Osteocyte (in vitro differentiated cells): Measurements from ENCODE around the gene CLCF1. TPM values are rescaled to one million over a fixed set of nuclear protein-coding genes. Genes with fewer than 3 reads are reported as not detected.

ENCODE experiments used
- DNase-seq: peaks from one replicate; pipeline ENCODE4 v3.0.0; 2021; ENCODE audit warnings: mixed read lengths; ENCODE audit not compliant: unreplicated experiment; ENCODE audit errors: extremely low spot score
- H3K27ac Mint-ChIP-seq: one replicate; pipeline ENCODE4 v1.8.0; 2021; ENCODE audit warnings: mild to moderate bottlenecking, mixed read lengths; ENCODE audit not compliant: unreplicated experiment
- H3K27me3 Mint-ChIP-seq: one replicate; pipeline ENCODE4 v1.8.0; 2021; ENCODE audit warnings: mixed read lengths; ENCODE audit not compliant: unreplicated experiment
- H3K36me3 Mint-ChIP-seq: one replicate; pipeline ENCODE4 v1.8.0; 2021; ENCODE audit warnings: mixed read lengths; ENCODE audit not compliant: unreplicated experiment
- H3K4me1 Mint-ChIP-seq: one replicate; pipeline ENCODE4 v1.8.0; 2021; ENCODE audit warnings: mixed read lengths; ENCODE audit not compliant: unreplicated experiment
- H3K4me3 Mint-ChIP-seq: one replicate; pipeline ENCODE4 v1.8.0; 2021; ENCODE audit warnings: mild to moderate bottlenecking, moderate library complexity, mixed read lengths; ENCODE audit not compliant: unreplicated experiment
- H3K9me3 Mint-ChIP-seq: one replicate; pipeline ENCODE4 v1.8.0; 2021; ENCODE audit warnings: mixed read lengths; ENCODE audit not compliant: unreplicated experiment
- CTCF ChIP-seq: fragments of 200-600 bp; sonication (generic); IDR thresholded peaks from 2 replicates; pipeline ENCODE4 v1.5.0; 2021; ENCODE audit warnings: antibody characterized with exemption, mild to moderate bottlenecking, moderate library complexity
- total RNA-seq: library from RNA; stranded (reverse); gene quantifications from 2 replicates; pipeline ENCODE4 v1.2.1, GENCODE V29; 2021

Gene CLCF1
- total RNA-seq, 1 donor from 2014 or later, result 7.8 TPM

GRCh38 chr11:67369801-67370284, 3.6 kb downstream of the CLCF1 start:
- no peaks in the 10 kb centered on the region for H3K9me3 Mint-ChIP-seq
- peaks cover 6% of the 10 kb centered on the region for H3K36me3 Mint-ChIP-seq
- DNase-seq, result no peak
- H3K4me3 Mint-ChIP-seq, result no peak overlapping the region
- H3K4me1 Mint-ChIP-seq, result peaks cover 61% of the 10 kb centered on the region
- H3K27ac Mint-ChIP-seq, result peak overlapping the region; percentile 75
- no peaks in the 10 kb centered on the region for H3K27me3 Mint-ChIP-seq
- no peak for TF ChIP-seq CTCF

- Mint-ChIP-seq H3K27me3 (no peaks in the 10 kb centered on the region), H3K4me3 (no peak overlapping the region), H3K4me1 (peaks cover 55% of the 10 kb centered on the region), H3K36me3 (peaks cover 11% of the 10 kb centered on the region), H3K27ac (peak overlapping the region; percentile 75), H3K9me3 (no peaks in the 10 kb centered on the region)
- DNase-seq, result no peak
- TF ChIP-seq CTCF, result no peak
Measured at GRCh38 chr11:67369275-67369674, 4.1 kb downstream of the CLCF1 start.

- H3K27me3 Mint-ChIP-seq, result no peaks in the 10 kb centered on the region
- H3K9me3 Mint-ChIP-seq, result no peaks in the 10 kb centered on the region
- peaks cover 11% of the 10 kb centered on the region for H3K36me3 Mint-ChIP-seq
- TF ChIP-seq CTCF, result no peak
- no peak overlapping the region for H3K4me3 Mint-ChIP-seq
- H3K27ac Mint-ChIP-seq, result no peak overlapping the region
- H3K4me1 Mint-ChIP-seq, result peaks cover 51% of the 10 kb centered on the region
- DNase-seq, result no peak
Measured at GRCh38 chr11:67368621-67369020, 4.8 kb downstream of the CLCF1 start.

- Mint-ChIP-seq H3K4me1 (peaks cover 51% of the 10 kb centered on the region), H3K9me3 (no peaks in the 10 kb centered on the region), H3K27me3 (no peaks in the 10 kb centered on the region), H3K36me3 (peaks cover 11% of the 10 kb centered on the region), H3K4me3 (no peak overlapping the region), H3K27ac (peak overlapping the region; percentile 59)
- no peak for DNase-seq
- TF ChIP-seq CTCF, result no peak
Measured at GRCh38 chr11:67367761-67368227, 5.6 kb downstream of the CLCF1 start.

- no peak overlapping the region for H3K4me3 Mint-ChIP-seq
- H3K36me3 Mint-ChIP-seq, result peaks cover 11% of the 10 kb centered on the region
- peak overlapping the region; percentile 59 for H3K27ac Mint-ChIP-seq
- no peaks in the 10 kb centered on the region for H3K9me3 Mint-ChIP-seq
- TF ChIP-seq CTCF, result no peak
- no peak for DNase-seq
- peaks cover 51% of the 10 kb centered on the region for H3K4me1 Mint-ChIP-seq
- no peaks in the 10 kb centered on the region for H3K27me3 Mint-ChIP-seq
Measured at GRCh38 chr11:67366961-67367760, 6.2 kb downstream of the CLCF1 start.
